A673 (cell line): ENCODE measurements around the gene TAGLN2.

Experiments used
- CTCF ChIP-seq: fragments of 300-800, 200-600 bp; sonication (generic); conservative IDR thresholded peaks from 2 replicates; pipeline ENCODE4 v1.5.1; 2017; ENCODE audit warnings: low read depth, mild to moderate bottlenecking, antibody characterized with exemption, low read length, moderate library complexity, mixed read lengths
- EZH2 ChIP-seq: fragments of 200-600 bp; sonication (generic); IDR thresholded peaks from 2 replicates; pipeline ENCODE4 v1.6.1; 2017; ENCODE audit warnings: borderline replicate concordance, low read depth, mild to moderate bottlenecking, mixed read lengths, antibody characterized with exemption, low read length; ENCODE audit not compliant: poor library complexity, severe bottlenecking

- TF ChIP-seq CTCF (no peak), EZH2 (no peak)
Measured at GRCh38 chr1:159897962-159898361, 27.3 kb downstream of the TAGLN2 start.
